GM06990 (cell line): ENCODE results near the gene IL18RAP.

Experiments
- DNase-seq: peaks from one replicate; pipeline ENCODE4 v3.0.0-alpha.2; 2011; ENCODE audit not compliant: insufficient read length; ENCODE audit errors: extremely low read depth
- H3K27me3 ChIP-seq: replicated peaks from 2 replicates; pipeline ENCODE4 v1.6.0; 2011; ENCODE audit warnings: low read length; ENCODE audit not compliant: control insufficient read depth, insufficient read depth
- H3K36me3 ChIP-seq: 2 replicates; pipeline ENCODE4 v1.5.1; 2011; ENCODE audit warnings: low read length; ENCODE audit not compliant: control insufficient read depth, insufficient read depth
- H3K4me3 ChIP-seq: replicated peaks from 2 replicates; pipeline ENCODE4 v1.5.1; 2011; ENCODE audit warnings: low read depth, mild to moderate bottlenecking, control low read depth, low read length
- CTCF ChIP-seq: IDR thresholded peaks from 2 replicates; pipeline ENCODE4 v1.5.1; 2011; ENCODE audit warnings: low read length, control low read depth, mild to moderate bottlenecking, inconsistent platforms; ENCODE audit not compliant: insufficient read depth, poor library complexity, severe bottlenecking

Gene IL18RAP

DNA sequence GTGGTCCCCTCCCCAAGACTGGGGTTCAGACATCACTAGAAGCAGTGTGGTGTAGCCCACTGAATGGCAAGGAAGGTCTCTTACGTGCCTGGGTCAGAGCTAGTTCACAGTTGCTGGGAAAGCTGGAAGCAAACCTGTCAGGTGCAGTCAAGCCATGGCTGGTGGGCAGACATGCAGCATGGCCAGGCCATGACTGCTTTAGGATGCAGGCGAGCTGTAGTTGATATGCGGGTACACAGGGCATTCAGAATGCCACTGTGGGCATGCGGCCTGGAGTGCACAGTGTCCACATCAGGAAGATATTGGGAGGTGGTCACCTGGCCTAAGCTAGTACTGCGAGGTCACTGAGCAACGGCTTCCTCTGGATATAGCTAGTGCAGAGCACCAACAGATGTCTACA, 38.2 kb downstream of the IL18RAP start:
- TF ChIP-seq CTCF, result no peak

DNA sequence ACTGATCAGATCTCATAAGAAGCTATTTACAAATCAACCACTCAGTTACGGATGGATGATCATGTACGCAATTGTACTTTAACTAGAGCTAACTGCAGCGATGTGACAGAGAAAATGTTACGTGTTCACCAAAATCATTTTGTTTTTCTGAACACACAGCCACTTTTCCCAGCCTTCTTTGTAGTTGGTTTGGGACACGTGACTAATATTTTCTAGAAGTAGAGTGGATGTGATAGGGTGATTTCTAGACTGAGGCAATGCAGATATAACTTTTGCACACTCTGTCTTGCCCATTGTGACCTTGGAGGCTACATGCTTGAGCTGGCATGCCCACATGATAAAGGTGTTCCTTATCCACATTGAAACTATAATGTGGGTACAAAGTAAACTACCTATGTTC, 40.2 kb downstream of the IL18RAP start:
- Histone ChIP-seq H3K27me3 (peaks cover 3% of the 10 kb centered on the region; the same call in 1 of the 2 replicates), H3K36me3 (no peaks in the 10 kb centered on the region), H3K4me3 (no peak overlapping the region)
- TF ChIP-seq CTCF, result no peak
- no peak for DNase-seq

More for the DNA sequence above, 38.2 kb downstream of the IL18RAP start:
- Histone ChIP-seq H3K36me3 (no peaks in the 10 kb centered on the region), H3K27me3 (peaks cover 3% of the 10 kb centered on the region; the same call in 1 of the 2 replicates), H3K4me3 (no peak overlapping the region)
- no peak for DNase-seq

- no peaks in the 10 kb centered on the region for H3K36me3 ChIP-seq
- no peak for TF ChIP-seq CTCF
- DNase-seq, result no peak
- H3K4me3 ChIP-seq, result no peak overlapping the region
- H3K27me3 ChIP-seq, result no peaks in the 10 kb centered on the region
Measured at GRCh38 chr2:102470168-102470567, 47.2 kb downstream of the IL18RAP start.

DNA sequence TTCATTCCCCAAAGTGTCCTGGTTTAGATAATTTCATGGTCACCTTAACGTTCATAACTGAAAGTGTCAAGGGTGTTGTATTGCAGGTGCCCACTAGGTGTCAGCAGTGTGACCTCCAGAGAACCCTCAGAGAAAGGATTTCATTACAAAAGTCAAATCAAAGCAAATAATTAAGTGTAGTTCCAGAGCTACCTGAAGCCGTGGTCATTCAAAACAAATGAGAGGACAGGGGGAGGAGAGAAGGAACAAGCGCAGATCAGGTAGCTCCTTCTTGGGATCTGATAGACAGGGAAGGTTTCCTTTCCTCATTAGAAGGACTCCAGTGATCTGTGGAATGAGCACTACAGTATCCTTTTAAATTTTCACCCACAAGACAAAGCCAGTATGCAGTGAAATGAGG, 50.1 kb downstream of the IL18RAP start, which contains the start of gene SLC9A4:
SLC9A4 (plus strand) TSS at position 207 of the 400 bp plus-strand sequence. CDS start 534 bp downstream, outside the sequence.
- Histone ChIP-seq H3K27me3 (no peaks in the 10 kb centered on the region), H3K36me3 (no peaks in the 10 kb centered on the region), H3K4me3 (no peak within 1 kb of the TSS)
- DNase-seq, result no peak
- peak; percentile 89 for TF ChIP-seq CTCF

DNA sequence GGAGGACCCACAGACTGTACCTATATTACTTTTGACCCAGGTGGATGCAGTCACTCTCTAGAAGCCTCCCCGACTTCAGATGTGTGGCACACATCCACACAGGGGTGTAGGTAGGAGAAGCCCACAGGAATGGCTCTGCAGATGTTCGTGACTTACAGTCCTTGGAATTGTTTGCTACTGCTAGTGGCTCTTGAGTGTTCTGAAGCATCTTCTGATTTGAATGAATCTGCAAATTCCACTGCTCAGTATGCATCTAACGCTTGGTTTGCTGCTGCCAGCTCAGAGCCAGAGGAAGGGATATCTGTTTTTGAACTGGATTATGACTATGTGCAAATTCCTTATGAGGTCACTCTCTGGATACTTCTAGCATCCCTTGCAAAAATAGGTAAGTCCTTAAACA, 50.7 kb downstream of the IL18RAP start:
- Histone ChIP-seq H3K27me3 (no peaks in the 10 kb centered on the region), H3K4me3 (no peak overlapping the region), H3K36me3 (no peaks in the 10 kb centered on the region)
- TF ChIP-seq CTCF, result no peak
- DNase-seq, result no peak

- Histone ChIP-seq H3K27me3 (no peaks in the 10 kb centered on the region), H3K4me3 (no peak overlapping the region), H3K36me3 (no peaks in the 10 kb centered on the region)
- no peak for TF ChIP-seq CTCF
- no peak for DNase-seq
Measured at GRCh38 chr2:102474785-102475184, 51.8 kb downstream of the IL18RAP start.
